ENCODE results near the gene CCL4. TPM values are rescaled to one million over a fixed set of nuclear protein-coding genes. Genes with fewer than 3 reads are reported as not detected.

The CCL4 gene
- total RNA-seq, 1 experiment from 2014 or later = not detected

DNA sequence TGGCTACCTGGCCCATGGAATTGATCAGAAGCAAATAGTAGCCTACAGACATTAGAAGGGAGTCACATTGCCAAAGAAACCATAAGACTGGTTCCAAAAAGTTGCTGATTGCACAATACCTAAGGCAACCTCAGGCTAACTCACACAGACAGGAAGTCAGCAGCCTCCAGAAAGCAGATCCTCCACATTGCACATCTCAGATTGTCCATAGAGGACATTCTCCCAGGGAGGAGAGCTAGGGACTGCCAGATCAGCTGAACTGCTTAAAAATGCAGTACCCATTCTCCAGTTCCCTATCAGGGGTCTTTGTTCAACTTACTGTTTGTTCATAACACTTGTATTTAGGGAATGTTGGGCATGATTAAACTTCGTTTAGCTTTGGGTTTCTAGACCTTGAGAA, 17.9 kb upstream of the CCL4 start:
- Histone ChIP-seq H2AFZ (ENCODE audit: low read length) (no peak overlapping the region), H2BK12ac (ENCODE audit: insufficient read length, low read depth, low read length) (no peak overlapping the region), H3K18ac (ENCODE audit: insufficient read length, low read depth, low read length) (no peak overlapping the region), H3K79me1 (ENCODE audit: insufficient read depth, low read depth, low read length, poor library complexity, severe bottlenecking) (no peaks in the 10 kb centered on the region), H3K4me2 (ENCODE audit: insufficient read depth, insufficient read length, low read length) (no peak overlapping the region), H3K27ac (ENCODE audit: insufficient read length, low read depth, low read length) (no peak overlapping the region), H2BK20ac (ENCODE audit: low read depth, low read length, poor library complexity, severe bottlenecking) (no peak overlapping the region), H3K9me3 (ENCODE audit: control insufficient read depth, low read depth, low read length) (no peaks in the 10 kb centered on the region), H4K8ac (replicated peaks; ENCODE audit: insufficient read length, low read depth, low read length) (no peak overlapping the region), H3K23ac (ENCODE audit: insufficient read length, low read depth, low read length) (no peak overlapping the region), H3K27me3 (ENCODE audit: insufficient read depth, low read length) (no peaks in the 10 kb centered on the region), H2AK5ac (ENCODE audit: insufficient read length, low read length) (no peak overlapping the region), H2BK5ac (ENCODE audit: insufficient read length, low read length) (no peak overlapping the region), H3K9ac (ENCODE audit: extremely low read depth, insufficient read length, low read length) (no peak overlapping the region), H4K20me1 (ENCODE audit: control insufficient read depth, insufficient read depth, insufficient read length) (no peaks in the 10 kb centered on the region), H3K56ac (ENCODE audit: insufficient read length, low read depth, low read length) (no peak overlapping the region), H4K5ac (ENCODE audit: insufficient read length, low read depth, low read length) (no peak overlapping the region), H3K14ac (ENCODE audit: insufficient read depth, low read length) (no peak overlapping the region), H3K4me1 (ENCODE audit: insufficient read depth, low read length) (no peaks in the 10 kb centered on the region; the same call in 1 of the 2 replicates), H3K23me2 (ENCODE audit: insufficient read length, low read depth, low read length, poor library complexity, severe bottlenecking) (no peaks in the 10 kb centered on the region), H3K79me2 (ENCODE audit: insufficient read depth, low read length) (no peaks in the 10 kb centered on the region), H3K4ac (ENCODE audit: low read depth, low read length) (no peak overlapping the region), H2BK15ac (ENCODE audit: low read depth, low read length) (no peak overlapping the region), H2BK120ac (ENCODE audit: low read depth, low read length, poor library complexity, severe bottlenecking) (no peak overlapping the region), H3T11ph (ENCODE audit: low read length) (no peak overlapping the region), H4K91ac (ENCODE audit: insufficient read length, low read depth, low read length) (no peak overlapping the region)
- DNase-seq = no peak
- Mint-ChIP-seq H3K9me3 (no peaks in the 10 kb centered on the region; a peak in 1 of 5 replicates), H3K4me1 (peaks cover 23% of the 10 kb centered on the region in 2 experiments), H3K27me3 (ENCODE audit: low read depth) (peaks cover 7% of the 10 kb centered on the region), H3K36me3 (ENCODE audit: insufficient read depth in 1 of 3, low read depth in 3 of 3) (no peaks in the 10 kb centered on the region), H3K27ac (no peak overlapping the region), H3K4me3 (no peak overlapping the region)
- TF ChIP-seq, protein P1, sequence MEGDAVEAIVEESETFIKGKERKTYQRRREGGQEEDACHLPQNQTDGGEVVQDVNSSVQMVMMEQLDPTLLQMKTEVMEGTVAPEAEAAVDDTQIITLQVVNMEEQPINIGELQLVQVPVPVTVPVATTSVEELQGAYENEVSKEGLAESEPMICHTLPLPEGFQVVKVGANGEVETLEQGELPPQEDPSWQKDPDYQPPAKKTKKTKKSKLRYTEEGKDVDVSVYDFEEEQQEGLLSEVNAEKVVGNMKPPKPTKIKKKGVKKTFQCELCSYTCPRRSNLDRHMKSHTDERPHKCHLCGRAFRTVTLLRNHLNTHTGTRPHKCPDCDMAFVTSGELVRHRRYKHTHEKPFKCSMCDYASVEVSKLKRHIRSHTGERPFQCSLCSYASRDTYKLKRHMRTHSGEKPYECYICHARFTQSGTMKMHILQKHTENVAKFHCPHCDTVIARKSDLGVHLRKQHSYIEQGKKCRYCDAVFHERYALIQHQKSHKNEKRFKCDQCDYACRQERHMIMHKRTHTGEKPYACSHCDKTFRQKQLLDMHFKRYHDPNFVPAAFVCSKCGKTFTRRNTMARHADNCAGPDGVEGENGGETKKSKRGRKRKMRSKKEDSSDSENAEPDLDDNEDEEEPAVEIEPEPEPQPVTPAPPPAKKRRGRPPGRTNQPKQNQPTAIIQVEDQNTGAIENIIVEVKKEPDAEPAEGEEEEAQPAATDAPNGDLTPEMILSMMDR (conservative IDR thresholded peaks at IDR 0.05) = no peak
- no CpG with 5 or more reads among the region's 1 CpG for WGBS (ENCODE audit: extremely low coverage, insufficient read length, low lambda C conversion rate)

Measured in H9 (cell line).